HG03521 (cell line): ENCODE results near the gene NDC80.
A peak's percentile ranks its signal among the peaks of the same experiment; 100 is the strongest.
"Not testable (repeated sequence)": the region's sequence is repeated elsewhere in the genome, so short reads cannot be mapped to it uniquely, and the experiment has no call there.

ENCODE experiments used
- ATAC-seq: cut with Tn5 transposase; IDR thresholded peaks from one replicate; pipeline ENCODE4 v1.9.1; 2021; ENCODE audit warnings: mild to moderate bottlenecking, moderate library complexity; ENCODE audit not compliant: unreplicated experiment

NDC80 gene

DNA sequence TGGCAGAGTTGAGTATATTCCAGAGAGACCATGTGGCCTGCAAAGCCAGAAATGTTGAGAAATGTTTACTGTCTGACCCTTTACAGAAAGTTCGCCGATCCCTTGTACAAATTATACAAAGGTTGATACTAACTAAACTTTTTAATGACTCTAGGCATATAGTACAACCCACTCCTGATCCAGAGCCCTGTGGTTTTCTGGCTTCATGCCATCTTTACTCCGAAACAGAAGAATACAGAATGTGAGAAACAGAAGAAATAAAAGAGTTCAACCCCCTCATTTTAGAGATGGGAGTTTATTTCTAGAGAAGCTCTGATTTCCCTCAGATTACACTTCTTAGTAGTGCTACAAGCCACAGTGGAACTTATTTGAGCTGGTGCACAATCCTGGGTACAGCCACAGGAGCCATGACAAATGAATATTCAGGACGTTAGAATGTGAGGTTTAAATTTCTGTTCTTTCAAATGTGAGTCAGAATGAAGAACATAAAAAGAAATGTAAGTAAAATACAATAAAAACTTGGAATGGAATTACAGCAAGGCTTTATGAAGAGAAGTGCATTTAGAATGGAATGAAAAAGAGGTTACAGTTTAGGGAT, 46.1 kb downstream of the NDC80 start:
- ATAC-seq: no peak

DNA sequence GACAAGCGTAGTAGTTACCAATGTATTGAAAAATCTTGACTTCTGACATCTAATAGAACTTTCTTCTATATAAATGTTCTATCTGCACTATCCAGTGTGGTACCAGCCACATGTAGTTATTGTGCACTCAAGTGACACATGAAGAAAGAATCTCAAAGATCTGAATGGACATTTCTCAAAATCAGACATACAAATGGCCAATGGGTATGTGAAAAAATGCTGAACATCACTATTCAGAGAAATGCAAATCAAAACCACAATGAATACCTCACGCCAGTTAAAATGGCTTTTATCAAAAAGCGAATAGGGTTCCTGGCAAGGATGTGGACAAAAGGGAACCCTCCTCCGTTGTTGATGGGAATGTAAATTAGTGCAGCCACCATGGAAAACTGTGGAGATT, 46.7 kb downstream of the NDC80 start:
- no peak for ATAC-seq

DNA sequence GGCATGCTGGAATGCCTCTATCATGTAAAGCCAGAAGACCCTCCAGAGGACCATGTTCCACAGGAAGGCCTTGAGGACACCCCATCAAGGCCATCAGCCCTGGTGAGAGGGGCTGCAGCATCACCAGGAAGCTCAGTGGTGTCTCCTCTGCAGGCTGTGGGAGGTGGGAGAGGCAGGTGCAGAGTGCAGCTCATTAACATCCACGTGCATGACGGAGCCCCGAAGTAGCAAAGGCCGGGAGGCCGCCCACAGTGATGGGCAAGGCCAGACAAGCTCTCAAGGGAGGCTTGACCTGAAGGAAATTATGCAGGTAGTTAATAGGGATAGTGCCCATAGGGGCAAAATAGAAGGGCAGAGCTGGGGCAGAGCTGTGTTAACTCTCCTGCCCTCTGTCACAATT, 53.9 kb downstream of the NDC80 start:
- no peak for ATAC-seq

DNA sequence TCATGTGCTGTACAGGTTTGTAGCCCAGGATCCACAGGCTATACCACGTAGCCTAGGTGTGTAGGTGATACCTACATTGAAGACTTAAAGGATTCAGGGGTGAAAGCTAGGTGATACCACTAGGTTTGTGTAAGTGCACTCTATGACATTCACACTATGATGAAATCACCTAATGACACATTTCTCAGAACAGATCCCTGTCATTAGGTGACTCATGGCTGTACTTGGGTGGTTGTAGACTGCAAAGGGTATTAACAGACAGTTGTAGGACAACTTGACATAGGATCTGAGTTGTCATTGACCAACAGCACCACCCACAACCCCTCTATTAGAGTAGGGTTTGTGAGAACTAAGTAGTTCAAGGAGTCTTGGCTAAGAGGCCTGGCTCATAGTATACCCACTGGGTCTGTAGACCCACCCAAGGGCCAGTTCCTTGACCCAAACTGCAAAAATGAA, 56.5 kb downstream of the NDC80 start:
- no peak for ATAC-seq

DNA sequence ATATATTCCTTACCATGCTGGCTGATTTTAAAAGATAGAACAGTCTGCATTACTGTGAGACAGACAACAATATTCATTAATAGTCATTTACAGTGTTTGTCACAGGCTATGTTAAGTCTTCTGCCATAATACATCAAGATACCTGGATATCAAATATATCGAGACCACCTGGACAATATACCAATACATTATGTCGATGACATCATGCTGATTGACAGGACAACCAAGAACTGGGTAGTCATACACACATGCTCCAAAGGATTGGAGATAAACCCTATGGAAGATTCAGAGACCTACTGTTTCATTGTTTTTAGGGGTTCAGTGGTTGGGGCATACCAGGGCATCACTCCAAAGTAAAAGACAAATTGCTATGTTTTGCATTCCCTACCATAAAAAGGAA, 57.6 kb downstream of the NDC80 start:
- no peak for ATAC-seq

DNA sequence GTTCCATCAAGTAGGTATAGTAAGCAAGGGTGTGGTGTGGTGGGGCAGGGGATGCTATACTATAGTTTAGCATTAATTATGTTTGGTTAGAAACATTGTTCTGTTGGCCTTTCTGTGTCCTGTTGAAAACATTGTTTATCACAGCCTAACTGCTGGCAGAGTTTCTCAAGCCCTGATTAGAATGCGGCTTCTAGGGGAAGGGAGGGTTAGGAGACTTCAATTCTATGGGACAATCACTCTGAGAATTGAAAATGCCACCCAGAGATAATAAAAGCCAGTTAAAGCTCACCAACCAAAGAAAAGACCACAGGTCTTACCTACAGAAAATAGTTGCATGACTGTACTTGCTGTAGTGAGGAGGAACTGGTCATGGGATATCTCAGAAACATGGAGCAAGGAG, 64.2 kb downstream of the NDC80 start:
- no peak for ATAC-seq

DNA sequence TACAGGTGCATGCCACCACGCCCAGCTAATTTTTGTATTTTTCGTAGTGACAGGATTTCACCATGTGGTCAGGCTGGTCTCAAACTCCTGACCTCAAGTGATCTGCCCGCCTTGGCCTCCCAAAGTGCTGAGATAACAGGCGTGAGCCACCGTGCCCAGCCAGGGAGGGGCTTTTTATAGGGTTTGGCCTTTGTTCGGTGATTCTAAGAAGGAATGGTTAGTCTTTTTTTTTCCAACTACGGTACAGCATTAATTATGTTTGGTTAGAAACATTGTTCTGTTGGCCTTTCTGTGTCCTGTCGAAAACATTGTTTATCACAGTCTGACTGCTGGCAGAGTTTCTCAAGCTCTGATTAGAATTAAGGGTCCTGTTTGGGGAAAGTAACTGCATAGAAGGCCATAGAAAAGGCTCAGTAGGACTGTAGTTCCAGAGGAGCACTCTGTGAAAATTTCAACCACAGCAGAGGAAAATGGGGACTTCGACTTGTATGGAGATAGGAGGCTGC, 64.8 kb downstream of the NDC80 start:
- ATAC-seq: peak; percentile 13

DNA sequence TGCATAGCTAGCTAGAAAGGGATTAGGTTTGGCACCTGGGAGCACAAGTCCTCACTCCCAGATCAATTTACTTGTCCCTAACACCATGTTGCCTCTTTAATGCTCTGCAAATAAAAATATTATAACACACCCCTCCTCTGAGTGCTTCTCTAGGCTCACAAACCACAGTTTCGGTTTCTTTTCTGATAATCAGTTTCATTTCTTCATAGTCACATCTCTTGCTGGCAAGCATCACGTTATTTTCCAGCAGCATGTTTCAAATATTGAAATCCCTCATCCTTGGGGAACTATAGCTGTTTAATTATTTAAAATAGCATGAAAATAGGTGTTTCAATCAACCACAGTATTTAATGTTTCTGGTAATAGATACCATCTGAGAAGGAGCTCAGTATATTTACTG, 70.3 kb downstream of the NDC80 start:
- ATAC-seq: peak; percentile 68

DNA sequence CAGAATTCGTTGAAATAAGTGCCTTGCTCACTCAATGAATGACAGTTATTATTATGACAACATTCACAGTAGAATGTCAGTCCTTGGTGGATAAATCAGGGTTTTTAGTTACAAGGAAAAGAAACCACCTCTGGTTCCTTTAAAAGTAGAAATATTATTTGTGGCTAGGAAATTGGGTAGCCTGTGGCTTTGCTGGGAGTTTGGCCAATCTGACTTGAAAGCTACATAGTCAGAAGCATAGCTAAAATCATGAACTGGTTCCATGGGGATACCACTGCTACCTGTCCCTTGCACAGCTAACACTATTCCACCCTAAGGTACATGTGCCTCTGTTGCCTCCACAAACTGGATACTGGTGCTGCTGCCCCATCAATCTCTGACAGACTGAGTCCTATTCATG, 71.4 kb downstream of the NDC80 start:
- ATAC-seq: no peak

DNA sequence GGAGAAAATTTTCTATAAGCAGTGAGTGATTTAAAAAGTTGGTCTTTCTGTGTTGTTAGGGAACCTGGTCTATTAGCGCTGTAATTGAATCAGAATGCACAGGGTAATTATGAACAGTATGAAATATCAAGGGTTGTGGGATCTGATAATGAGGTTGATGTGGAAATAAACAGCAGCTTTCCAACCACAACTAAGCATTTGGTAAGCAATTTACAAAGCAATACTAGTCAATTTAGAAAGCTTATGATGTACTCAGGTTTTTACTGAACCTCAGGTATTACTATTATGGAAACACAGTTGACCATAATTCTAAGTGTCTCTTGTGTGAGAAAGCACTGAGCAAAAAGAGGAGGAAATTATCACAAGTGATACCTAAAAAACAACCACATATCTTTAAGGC, 73.2 kb downstream of the NDC80 start:
- no peak for ATAC-seq

DNA sequence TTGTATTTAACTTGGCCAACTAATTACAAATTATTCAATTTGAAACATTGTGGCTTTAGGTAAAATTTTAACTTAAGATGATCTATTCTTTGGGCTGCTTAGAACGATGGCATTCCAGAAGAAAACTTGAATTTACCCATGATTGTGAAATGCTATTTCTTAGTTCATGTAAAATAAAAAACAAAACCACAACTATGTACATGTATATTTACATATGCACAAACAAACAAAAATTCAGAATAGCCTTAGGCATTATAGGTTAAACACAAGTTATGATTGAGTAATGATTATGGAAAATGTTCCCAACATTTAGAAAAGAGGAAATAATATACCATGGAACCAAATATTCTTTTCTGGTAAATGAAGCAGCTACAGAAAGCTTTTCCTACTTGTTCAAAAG, 80.6 kb downstream of the NDC80 start:
- ATAC-seq: no peak

DNA sequence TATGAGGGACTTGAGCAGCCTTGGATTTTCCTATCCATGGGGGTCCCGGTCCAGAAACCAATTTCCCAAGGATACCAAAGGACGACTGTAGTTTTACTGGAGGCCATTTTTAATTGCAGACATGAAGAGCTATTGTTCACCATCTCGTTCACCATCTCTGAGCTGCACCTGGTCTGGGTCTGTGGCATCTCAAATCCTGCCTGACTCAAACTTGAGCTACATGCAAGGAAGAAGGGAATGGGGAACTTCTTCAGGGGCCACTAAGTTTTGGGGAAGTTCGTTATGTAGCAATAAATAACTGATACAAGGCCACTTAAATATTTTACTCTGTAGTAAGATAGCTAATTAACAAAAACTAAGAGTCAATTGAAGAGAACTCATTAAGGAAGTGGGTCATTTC, 82.1 kb downstream of the NDC80 start:
- ATAC-seq: no peak

DNA sequence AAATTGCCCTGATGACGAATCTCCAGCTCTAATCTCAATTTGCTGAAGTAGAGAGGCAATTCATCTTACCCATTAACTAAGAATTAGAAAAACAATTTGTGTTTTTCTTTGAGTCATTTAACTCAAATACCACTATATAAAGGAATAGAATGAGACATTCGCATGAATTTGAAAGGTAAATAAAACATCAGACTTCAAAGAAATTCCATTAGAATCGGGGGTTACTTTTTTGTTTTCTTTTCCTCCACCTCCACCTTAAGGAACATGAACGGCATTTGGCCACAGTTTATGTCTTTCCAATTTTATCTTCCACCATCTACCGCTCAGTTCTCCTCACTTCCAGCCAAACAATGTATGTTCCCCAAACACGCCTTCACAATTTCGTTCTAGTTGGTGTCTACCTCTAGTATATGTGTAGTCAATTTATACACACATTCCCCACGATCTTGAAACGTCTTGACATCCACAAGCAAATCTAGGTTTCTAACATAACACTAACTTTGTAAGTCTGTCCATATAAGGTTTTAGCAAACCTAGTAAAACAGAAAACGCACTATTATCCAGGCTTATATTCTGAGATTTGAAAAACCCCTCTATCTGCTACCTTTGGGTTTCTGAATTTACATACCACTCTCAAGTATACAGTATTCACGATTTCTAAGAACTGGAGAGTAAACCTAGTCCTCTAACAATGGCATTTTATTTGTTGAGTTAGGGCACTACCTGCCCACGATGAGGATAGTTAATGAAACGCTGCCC, 83.0 kb downstream of the NDC80 start:
- ATAC-seq: no peak

DNA sequence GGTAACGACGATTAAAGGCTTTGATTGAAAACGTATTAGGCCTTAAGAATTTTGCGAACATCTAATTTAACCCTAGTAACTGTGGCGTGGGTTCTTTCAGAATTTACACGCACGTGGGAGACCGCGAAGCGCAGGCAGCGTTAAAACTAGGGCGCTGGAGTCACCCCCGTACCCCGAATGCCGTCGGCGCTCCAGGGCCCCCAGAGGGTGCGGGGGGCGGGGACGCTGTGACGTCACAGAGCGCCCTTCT, 83.5 kb downstream of the NDC80 start:
- ATAC-seq: peak; percentile 28

DNA sequence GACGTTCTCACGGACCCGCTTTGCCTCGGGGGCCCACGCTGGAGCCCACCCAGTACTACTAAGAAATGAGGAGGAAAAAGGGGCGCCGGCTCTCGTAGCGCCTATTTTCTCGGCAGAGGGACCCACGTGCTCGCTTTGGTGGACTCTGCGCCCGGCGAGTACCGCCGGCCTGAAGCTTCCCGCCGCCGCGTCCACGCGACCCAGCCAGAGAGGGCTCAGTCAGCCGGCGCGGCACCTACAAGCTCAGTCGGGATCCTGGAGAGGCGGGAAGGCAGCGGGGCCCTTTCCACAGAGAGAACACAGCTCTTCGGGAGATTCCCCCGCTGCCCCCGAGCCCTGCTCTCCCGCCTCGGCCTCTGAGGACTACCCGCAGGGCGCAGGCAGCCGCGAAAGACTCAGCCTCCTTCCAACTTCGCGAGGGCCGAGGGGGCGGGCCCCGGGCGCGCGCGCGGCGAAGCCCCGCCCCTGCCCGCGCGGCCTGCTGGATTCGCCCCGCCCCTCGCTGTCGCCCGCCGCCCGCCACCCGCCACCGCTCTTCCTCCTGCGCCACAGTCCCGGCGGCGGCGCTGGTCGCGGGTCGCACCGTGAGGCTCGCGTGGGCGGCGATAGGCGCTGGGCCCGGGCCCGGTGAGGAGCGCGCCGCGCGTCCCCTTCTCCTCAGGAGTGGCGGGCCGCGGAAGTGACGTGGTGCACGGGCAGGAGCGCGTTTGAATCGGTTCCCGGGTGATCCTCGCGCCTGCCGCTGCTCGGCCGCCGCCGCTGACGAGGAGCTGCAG, 84.0 kb downstream of the NDC80 start, which contains the start of gene SMCHD1:
Gene SMCHD1 (plus strand): TSS at position 549 of the 776 bp plus-strand sequence. CDS start 350 bp downstream, outside the sequence.
- peak; percentile 71 for ATAC-seq

DNA sequence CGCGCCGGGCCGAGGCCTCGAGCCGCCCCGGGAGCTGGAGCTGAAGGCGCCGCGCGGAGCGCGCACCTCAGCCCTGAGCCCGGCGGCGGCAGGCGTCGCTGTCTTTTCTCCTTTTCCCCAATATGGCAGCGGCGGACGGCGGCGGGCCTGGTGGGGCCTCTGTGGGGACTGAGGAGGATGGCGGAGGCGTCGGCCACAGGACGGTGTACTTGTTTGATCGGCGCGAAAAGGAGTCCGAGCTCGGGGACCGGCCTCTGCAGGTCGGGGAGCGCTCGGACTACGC, 84.5 kb downstream of the NDC80 start:
- peak; percentile 24 for ATAC-seq

DNA sequence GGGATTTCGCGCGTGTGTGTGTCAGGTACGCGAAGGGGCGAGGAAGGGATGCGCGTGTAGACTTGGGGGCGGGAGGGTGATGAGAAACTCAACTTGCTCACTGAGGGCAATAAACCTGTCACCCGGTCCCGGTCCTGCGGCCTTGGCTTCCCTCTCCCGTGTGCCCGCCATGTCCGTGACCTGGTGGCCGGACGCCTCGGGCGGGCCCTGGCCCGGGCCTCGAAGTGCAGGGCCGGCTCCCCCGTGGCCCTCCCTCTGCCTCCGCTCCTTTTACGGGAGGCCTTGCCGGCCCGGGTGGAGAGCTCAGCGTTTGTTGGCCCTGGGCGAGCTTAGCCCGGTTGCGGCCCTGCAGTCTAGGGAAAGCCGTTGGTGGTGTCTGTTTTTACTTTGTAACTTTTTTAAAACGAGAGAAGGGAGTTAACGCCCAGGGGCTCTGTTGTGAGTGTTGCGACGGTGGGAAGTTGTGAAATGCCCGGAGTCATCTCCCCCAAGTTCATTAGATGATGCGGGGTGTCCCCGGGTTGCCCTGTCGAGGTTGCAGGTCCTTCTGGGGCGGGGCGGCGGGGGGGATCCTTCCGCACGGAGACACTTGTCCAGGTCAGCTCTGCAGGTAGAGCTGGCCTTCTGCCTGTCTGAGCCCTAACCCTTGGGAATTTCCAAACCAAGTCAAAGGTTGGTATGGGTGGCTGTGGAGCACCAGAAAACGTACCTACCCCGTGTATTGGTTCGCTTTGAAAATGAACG, 85.1 kb downstream of the NDC80 start:
- peak; percentile 10 for ATAC-seq

DNA sequence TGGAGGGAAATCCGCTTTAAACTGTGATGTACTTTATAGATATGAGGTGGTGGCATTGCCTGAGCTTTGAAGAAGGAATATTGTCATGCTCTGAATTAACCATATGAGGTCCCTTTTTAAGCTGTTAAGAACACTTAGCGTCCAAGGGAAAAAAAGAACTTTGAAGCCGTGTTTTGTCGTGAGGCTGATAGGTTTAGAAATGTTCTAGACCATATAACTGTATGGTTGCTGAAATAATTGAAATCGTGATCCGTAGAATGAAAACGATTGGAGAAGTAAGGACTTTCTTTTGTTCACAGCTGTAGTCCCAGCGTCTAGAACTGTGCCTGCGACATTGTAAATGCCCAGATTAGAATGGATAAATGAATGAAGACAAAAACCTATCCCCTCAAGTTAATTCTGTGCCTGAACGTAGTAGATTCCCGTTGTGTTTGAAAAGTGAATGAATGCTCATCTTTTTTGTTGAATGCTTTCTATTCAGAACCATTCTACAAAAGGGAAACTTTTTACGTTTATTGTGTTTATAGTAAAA, 85.7 kb downstream of the NDC80 start:
- ATAC-seq: no peak

DNA sequence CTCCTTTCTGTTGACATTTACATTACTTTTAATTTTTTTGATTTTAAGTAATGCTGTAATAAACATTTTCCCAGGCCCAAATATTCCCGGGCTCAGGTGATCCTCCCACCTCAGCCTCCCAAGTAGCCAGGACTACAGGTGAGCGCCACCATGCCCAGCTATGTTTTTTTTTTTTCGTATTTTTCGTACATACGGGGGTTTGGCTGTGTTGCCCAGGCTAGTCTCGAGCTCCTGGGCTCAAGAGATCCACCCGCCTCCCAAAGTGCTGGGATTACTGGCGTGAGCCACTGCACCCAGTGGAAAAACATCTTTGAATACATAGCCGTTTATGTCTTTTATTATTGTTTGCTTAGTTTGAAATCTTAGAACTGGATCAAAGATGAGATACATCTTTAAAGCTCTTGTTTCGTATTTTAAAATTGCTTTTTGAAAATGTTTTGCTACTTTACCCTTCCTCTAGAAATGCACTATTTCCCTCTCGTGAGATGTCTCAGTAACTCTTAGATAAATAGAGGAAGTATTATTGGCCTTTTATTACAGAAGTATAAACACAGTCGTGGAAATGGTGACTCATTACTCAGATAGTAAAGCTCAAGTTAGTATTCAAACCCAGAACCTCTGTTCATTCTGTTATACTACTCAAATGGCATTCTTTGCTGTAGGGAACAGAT, 86.6 kb downstream of the NDC80 start:
- ATAC-seq: no peak

DNA sequence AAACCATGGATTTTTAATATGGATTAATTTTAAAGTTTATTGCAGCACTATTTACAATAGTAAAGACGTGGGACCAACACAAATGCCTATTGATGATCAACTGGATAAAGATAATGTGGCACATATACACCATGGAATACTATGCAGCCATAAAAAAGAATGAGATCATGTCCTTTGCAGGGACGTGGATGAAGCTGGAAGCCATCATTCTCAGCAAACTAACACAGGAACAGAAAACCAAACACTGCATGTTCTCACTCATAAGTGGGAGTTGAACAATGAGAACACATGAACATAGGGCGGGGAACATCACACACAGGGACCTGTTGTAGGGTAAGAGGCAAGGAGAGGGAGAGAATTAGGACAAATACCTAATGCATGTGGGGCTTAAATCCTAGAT, 89.5 kb downstream of the NDC80 start:
- ATAC-seq: not testable (repeated sequence)

DNA sequence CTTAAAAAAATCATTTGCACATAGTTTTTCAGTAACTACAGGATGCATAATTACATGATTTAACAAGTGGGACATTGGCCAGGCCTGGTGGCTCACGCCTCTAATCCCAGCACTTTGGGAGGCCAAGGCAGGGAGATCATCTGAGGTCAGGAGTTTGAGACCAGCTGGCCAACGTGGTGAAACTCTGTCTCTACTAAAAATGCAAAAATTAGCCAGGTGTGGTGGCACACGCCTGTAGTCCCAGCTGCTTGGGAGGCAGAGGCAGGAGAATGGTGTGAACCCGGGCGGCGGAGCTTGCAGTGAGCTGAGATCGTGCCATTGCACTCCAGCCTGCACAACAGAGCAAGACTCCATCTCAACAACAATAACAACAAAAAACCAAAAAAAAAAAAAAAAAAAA, 90.9 kb downstream of the NDC80 start:
- not testable (repeated sequence) for ATAC-seq
